HG03060 (cell line): ENCODE measurements around the gene DLX2.

Experiments
- ATAC-seq: cut with Tn5 transposase; IDR thresholded peaks from one replicate; pipeline ENCODE4 v1.9.1; 2021; ENCODE audit warnings: low read depth, moderate number of reproducible peaks; ENCODE audit not compliant: unreplicated experiment

DLX2 gene

DNA sequence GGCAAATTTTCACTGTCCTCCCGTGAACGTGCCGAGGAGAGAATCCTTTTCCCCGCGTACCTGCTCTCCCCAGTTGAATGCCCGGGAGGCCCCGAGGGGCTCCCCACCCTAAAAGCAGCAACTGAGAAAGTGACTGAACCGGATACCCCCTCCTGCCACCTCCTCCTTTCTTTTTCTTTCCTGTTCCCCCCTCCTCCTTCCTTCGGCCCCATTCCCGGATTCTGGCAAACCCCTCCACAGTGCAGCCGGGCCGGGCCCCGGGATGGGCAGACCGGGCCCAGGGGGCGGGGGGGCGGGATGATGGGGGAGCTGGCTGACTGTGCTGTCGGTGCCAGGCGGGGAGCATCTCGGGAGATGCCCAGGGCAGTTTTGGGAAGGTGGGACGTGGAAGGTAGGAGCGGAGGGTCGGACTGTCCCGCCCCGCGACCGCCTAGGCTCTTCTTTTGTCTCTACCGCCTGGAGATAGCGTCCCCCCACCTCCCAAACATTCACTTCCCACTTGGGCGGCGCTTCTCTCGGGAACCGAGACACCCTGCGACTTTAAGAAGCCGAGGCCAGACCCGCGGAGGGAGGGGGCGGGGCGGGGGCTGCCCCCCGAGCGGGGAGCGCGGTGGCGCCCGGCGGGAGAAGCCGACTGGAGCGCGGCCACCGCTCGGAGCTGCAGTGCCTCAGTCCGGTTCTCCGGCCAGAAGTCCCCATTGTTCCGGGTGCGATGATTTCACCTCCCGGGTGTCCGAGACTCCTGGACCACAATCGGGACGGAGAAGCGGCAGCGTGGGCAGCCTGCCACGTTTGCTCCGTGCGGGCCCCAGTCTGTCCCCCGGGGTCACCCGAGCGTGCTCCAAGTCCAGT, 8.2 kb downstream of the DLX2 start:
- no peak for ATAC-seq

DNA sequence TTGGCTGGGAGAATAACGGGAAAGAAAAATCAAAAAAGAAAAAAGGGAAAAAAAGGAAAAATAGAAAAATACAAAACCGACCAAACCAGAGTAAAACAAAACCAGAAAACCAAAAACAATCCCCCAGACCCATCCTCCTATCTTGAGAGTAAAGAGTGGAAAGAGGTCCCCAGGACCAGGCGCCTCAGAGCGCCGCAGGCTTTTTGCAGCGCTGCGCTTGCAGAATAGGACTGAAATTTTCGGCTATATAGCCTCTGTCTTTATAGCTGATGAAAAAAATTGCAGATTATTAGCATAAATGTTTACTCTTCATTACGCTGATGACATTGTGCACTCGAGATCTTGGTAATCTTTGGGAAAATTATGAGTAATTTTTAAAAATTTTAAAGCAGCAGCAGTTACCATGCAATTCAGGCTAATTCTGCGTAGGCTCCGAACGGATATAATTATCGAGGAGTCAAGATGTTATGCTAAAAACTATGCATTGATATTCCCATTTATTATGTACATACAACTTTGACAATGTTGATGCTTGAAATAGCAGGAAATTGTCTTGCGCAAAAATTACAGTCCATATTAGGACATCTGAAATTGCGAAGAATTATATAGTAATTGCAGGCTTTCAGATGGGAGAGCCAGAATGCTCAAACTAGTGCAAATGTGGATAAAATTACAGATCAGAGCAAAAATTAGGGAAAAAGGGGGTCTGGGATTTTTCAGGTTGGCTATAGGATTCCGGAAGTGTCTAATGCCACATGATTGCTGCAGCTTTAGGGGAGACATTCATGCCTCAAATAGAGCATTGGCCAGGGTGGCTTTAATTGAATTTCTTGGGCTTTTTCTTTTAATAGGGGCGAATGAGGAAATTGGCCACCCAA, 9.0 kb downstream of the DLX2 start:
- ATAC-seq: no peak

DNA sequence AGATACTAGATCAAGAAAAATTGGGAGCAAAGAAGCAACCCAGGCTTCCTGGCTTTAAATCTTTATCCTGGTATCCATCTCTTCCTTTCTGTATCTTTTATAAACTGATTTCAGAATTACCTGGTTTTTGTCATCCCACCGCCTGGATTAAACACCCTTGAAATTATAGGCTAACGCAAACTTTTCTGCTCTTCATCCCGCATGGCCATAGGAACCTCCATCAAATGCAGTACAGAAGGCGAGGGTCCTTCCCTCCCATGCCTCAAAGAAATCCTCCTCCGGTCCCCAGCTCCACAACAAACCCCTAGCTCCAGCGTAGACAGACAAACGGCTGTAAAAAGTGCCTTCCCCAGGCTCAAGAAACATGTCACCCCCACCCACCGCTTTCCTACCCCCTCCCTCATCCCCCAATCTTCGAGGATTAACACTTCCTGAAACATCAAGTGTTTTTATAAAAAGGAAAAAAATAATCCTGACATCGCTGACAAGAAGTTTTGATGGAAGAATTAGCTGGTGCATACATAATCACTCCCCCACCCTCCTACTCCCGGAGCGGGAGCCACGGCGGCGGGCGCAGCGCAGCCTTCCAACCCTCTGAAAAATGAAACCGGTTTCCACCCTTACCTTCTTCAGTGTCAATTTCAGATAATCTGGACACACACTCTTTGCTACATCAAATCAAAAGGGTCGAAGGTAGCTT, 9.8 kb downstream of the DLX2 start:
- ATAC-seq: no peak

DNA sequence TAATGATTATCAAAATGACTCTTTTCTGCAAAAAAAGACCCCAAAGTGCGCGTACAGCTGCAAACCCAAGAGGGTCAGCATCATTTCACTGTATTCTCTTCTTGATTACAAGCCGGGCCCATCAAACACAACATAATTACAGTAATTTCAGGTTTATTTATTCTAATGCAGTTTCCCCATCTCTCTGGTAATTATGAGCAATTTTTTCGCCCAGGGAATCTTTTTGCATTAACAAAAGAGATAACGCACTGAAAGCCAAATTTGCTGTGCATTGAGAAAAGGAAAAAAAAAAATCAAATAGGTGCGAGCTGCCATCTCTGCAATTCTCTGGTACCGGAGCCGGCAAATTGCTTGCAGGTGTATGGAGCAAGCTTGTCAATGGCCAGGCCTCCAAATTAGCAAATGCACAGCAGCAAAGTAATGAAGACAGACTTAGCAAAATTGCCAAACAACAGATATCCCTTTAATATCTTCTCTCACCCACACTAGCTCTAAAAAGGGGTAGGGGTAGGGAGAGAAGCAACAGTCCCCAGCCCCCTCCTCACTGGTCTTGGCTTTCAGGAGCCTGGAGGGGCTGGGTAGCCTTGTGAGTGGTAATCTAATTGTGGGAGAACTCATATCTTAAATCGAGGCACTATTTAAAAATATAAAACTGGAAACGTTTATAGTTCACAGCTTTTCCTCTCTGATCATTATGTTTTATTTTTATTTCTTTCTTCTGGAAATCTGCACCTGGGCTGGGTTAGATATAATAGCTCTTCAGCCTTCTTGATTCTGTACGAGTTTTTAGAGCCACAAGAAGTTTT, 10.7 kb downstream of the DLX2 start:
- no peak for ATAC-seq

DNA sequence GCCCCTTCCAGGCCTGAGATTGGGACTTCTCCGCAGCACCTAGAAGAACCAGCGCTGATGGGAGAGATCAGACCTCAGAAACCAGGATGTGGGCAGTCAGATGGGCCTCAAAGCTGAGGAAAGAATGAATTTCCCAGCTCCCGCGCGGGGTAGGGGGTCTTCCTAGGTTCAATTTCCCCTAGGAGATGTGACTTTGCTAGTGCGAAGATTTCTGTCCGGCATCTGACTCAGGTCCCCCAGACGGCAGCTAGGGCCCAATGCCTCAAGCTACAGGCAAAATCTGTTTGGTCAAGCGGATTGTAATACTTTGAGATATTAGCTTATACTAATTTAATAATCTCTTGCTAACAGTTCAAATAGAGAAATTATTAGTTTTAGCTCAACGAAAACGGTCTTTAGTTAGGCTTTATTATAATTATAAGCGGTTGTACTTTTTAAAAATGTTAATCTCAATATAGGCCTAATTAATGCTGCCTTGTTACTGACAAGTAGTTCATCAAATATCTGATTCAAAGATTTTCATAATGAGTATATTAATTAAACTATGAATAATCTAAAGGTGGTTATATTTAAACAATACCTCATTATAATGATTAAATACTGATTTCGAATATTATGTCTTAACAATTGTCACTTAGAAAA, 11.6 kb downstream of the DLX2 start:
- no peak for ATAC-seq

GRCh38 chr2:172090044-172090961, 12.4 kb downstream of the DLX2 start:
- no peak for ATAC-seq

- no peak for ATAC-seq
These were observed 13.1 kb downstream of the DLX2 start for GRCh38 chr2:172089633-172090032.

DNA sequence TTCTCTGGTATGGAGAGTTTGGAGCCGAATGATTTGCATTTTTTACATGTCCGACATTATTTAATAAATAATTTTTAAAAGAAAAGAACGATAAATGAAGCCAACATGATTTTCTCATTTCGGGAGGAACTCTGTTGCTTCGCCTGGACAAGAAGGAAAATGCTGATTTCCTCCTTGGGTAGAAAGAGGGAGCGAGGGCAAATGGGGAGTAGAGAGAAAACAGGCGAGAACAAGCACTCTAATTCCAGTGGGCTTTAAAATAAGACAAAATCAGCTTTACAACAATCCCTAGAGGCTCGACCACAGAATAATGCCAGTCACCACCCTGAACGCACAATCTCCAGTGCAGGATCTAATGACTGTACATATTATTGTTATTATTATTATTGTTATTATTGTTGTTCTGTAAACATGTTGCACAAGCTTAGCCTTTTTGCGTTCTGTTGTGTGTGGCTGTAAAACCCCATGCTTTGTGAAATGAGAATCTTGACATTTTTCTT, 13.6 kb downstream of the DLX2 start:
- ATAC-seq: no peak

GRCh38 chr2:172088245-172089004, 14.3 kb downstream of the DLX2 start:
- ATAC-seq: no peak

- no peak for ATAC-seq
These were observed 14.9 kb downstream of the DLX2 start for GRCh38 chr2:172087780-172088244.

DNA sequence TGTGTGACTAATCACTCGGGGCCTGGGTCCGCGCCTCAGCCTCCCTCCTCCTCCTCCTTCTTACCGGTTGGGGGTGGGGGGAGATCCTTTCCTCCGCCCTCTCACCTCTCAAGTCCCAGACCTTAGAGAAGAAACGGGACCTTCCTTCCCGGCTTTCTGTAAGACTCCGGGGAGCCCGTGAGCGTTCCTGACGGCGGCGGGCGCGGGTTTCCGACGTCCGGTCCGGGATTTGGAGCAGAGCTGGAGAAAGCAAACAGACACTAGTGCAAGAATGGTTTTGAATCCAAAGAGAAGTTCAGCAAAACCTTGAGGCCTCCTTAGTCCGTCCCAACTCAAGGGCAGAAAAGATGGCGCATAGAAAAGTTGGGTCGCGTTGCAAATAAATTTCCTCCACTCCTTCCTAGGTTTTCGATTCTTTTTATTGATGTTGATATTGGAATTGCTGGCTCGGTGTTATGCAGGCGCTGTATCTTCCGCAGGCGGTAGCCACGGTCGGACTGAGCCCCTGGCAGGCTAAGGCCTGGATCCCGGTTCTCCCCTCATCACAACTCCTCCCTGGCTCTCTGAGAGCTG, 15.4 kb downstream of the DLX2 start:
- no peak for ATAC-seq

GRCh38 chr2:172086241-172087206, 16.2 kb downstream of the DLX2 start:
- ATAC-seq: no peak

DNA sequence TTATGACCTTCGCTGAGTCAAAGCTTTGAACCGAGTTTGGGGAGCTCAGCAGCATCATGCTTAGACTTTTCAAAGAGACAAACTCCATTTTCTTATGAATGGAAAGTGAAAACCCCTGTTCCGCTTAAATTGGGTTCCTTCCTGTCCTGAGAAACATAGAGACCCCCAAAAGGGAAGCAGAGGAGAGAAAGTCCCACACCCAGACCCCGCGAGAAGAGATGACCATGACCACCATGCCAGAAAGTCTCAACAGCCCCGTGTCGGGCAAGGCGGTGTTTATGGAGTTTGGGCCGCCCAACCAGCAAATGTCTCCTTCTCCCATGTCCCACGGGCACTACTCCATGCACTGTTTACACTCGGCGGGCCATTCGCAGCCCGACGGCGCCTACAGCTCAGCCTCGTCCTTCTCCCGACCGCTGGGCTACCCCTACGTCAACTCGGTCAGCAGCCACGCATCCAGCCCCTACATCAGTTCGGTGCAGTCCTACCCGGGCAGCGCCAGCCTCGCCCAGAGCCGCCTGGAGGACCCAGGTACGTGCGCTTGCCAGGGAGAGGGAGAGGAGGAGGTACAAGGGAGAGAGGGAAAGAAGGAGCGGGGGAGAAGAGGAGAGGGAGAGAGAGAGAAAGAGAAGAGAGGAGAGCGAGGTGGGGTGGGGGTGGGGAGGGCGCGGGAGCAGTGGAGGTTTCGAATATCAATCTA, 17.1 kb downstream of the DLX2 start, which contains the start of gene DLX1:
TSS of gene DLX1 (plus strand) at position 48 of the 700 bp plus-strand sequence. CDS start at position 219, 171 bp downstream.
- ATAC-seq: no peak

GRCh38 chr2:172084645-172085459, 17.8 kb downstream of the DLX2 start:
- no peak for ATAC-seq

DNA sequence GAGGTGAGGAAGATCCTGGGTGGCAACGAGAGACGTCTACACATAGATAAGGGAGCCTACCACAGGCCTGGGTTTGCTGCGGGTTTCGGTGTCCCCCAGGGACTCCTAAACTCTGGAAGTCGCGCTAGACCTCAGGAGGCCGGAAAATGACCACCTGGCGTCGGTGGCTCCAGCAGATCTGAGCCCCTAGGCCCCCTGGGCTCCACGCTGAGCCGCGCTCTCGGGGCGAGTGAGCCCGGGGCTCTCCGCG, 18.4 kb downstream of the DLX2 start:
- ATAC-seq: no peak
